Esophagus muscularis mucosa (tissue), 4 donors: Measurements from ENCODE around the gene MOB4.

ENCODE experiments used
- EP300 ChIP-seq: sonication (generic); formaldehyde crosslinking; IDR thresholded peaks from one replicate; pipeline ENCODE4 v1.6.1; 2017; ENCODE audit warnings: antibody characterized with exemption
- POLR2A ChIP-seq: fragments of 450-650 bp; IDR thresholded peaks from one replicate; pipeline ENCODE4 v1.6.1; 2017; ENCODE audit warnings: antibody characterized with exemption, moderate library complexity, mild to moderate bottlenecking, low read depth
- POLR2AphosphoS5 ChIP-seq, 2 donors: sonication (generic); formaldehyde crosslinking; IDR thresholded peaks; one replicate each; pipeline ENCODE4 v1.6.1; 2017; ENCODE audit warnings: antibody characterized with exemption in 2 of 2
- TF ChIP-seq, protein P1 (sequence below), 3 experiments: fragments of 200-600 bp in 2 of 3; fragments of 450-650 bp in 1 of 3; sonication (generic) in 2 of 3; IDR thresholded peaks; one replicate each; pipeline ENCODE4 v1.5.1; 2017 to 2019; ENCODE audit warnings: antibody characterized with exemption in 3 of 3, mild to moderate bottlenecking in 2 of 3, moderate library complexity in 1 of 3

DNA sequence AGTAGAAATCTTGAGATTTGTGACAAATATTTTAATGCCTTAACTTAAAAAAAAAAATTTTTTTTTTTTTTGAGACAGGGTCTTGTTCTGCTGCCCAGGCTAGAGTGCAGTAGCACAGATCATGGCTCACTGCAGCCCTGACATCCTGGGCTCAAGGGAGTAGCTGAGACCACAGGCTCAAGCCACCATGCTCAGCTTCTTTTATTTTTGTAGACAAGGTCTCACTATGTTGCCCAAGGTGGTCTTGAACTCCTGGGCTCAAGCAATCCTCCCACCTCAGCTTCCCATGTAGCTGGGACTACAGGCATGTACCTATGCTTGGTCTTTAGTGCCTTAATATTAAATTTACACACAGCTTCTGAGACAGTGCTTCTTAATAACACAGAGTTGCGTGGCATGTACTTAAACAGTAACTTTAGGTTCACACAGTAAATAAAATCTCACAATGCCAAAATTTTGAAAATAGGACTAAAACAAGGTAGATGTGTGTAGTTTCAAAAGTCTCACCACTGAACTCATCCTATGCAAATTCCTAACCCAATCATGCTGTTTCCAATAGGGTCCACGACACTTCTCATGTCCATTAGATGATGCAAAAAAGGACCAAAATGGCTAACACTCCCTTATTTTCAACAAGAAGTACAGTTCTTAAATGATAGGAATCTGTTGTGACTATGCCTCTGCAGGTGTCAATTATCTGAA, 20.3 kb upstream of the MOB4 start:
- TF ChIP-seq, protein P1, sequence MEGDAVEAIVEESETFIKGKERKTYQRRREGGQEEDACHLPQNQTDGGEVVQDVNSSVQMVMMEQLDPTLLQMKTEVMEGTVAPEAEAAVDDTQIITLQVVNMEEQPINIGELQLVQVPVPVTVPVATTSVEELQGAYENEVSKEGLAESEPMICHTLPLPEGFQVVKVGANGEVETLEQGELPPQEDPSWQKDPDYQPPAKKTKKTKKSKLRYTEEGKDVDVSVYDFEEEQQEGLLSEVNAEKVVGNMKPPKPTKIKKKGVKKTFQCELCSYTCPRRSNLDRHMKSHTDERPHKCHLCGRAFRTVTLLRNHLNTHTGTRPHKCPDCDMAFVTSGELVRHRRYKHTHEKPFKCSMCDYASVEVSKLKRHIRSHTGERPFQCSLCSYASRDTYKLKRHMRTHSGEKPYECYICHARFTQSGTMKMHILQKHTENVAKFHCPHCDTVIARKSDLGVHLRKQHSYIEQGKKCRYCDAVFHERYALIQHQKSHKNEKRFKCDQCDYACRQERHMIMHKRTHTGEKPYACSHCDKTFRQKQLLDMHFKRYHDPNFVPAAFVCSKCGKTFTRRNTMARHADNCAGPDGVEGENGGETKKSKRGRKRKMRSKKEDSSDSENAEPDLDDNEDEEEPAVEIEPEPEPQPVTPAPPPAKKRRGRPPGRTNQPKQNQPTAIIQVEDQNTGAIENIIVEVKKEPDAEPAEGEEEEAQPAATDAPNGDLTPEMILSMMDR (IDR thresholded peaks at IDR 0.05), result no peak
- no peak for TF ChIP-seq POLR2AphosphoS5 (IDR thresholded peaks at IDR 0.05)
- no peak for TF ChIP-seq POLR2A
- no peak for TF ChIP-seq EP300
